IMR-90 (cell line): ENCODE measurements around the gene SPECC1L. TPM values are rescaled to one million over a fixed set of nuclear protein-coding genes. Genes with fewer than 3 reads are reported as not detected.

Source experiments
- ATAC-seq: fragments of 200-7000 bp; cut with Tn5 transposase; 2 replicates; pipeline ENCODE4 v1.9.1; 2020; ENCODE audit warnings: low read depth, mild to moderate bottlenecking, moderate library complexity
- BruUV-seq: library from RNA; stranded (reverse); fragments of 400-500 nt; replicated peaks from 2 replicates; lab custom pipeline; 2021; lab: Mats Ljungman, UMichigan
- CTCF ChIA-PET: fragments of 300-600 bp; formaldehyde crosslinking; extraction: SDS; loops from one replicate; lab custom pipeline; 2021; ENCODE audit warnings: antibody characterized with exemption; lab: Yijun Ruan, JAX
- POLR2A ChIA-PET: fragments of 300-600 bp; sonication (Branson Sonifier 250); formaldehyde crosslinking; loops from one replicate; lab custom pipeline; 2022; ENCODE audit warnings: antibody characterized with exemption; ENCODE audit not compliant: unreplicated experiment; lab: Charles Lee
- DNase-seq: peaks from one replicate; pipeline ENCODE4 v3.0.0; 2013
- H2AFZ ChIP-seq: replicated peaks from 2 replicates; pipeline ENCODE3; 2013; ENCODE audit warnings: low read length, mild to moderate bottlenecking; ENCODE audit not compliant: poor library complexity
- H2AK5ac ChIP-seq: 2 replicates; pipeline ENCODE4 v1.6.1; 2013; ENCODE audit warnings: low read depth, low read length, inconsistent platforms
- H2AK9ac ChIP-seq: replicated peaks from 2 replicates; pipeline ENCODE3; 2013; ENCODE audit warnings: mild to moderate bottlenecking, low read depth, low read length, moderate library complexity; ENCODE audit not compliant: poor library complexity
- H2BK120ac ChIP-seq: 2 replicates; pipeline ENCODE4 v1.6.1; 2013; ENCODE audit warnings: low read depth, low read length, inconsistent platforms
- H2BK15ac ChIP-seq: 3 replicates; pipeline ENCODE4 v1.6.1; 2013; ENCODE audit warnings: low read depth, low read length, inconsistent platforms
- H2BK20ac ChIP-seq: 2 replicates; pipeline ENCODE4 v1.6.1; 2013; ENCODE audit warnings: low read depth, mild to moderate bottlenecking, inconsistent platforms, low read length, moderate library complexity
- H2BK5ac ChIP-seq: 2 replicates; pipeline ENCODE4 v1.6.1; 2013; ENCODE audit warnings: mild to moderate bottlenecking, low read depth, low read length, inconsistent platforms; ENCODE audit not compliant: poor library complexity, severe bottlenecking
- H3K14ac ChIP-seq: replicated peaks from 2 replicates; pipeline ENCODE4 v1.6.1; 2013; ENCODE audit warnings: low read depth, low read length, inconsistent platforms
- H3K18ac ChIP-seq: 2 replicates; pipeline ENCODE4 v1.6.1; 2013; ENCODE audit warnings: low read depth, low read length, control low read depth
- H3K23ac ChIP-seq: 2 replicates; pipeline ENCODE4 v1.6.1; 2013; ENCODE audit warnings: low read depth, low read length, inconsistent platforms
- H3K27ac ChIP-seq: 2 replicates; pipeline ENCODE4 v1.5.1; 2013; ENCODE audit warnings: mild to moderate bottlenecking, control low read depth, low read length; ENCODE audit not compliant: insufficient read depth
- H3K27me3 ChIP-seq: 2 replicates; pipeline ENCODE4 v1.6.1; 2013; ENCODE audit warnings: low read length; ENCODE audit not compliant: control insufficient read depth, insufficient read depth
- H3K36me3 ChIP-seq: 2 replicates; pipeline ENCODE4 v1.6.1; 2013; ENCODE audit warnings: low read length, mixed read lengths; ENCODE audit not compliant: control insufficient read depth, insufficient read depth
- H3K4ac ChIP-seq: 2 replicates; pipeline ENCODE4 v1.6.1; 2013; ENCODE audit warnings: low read depth, low read length, inconsistent platforms
- H3K4me1 ChIP-seq: 2 replicates; pipeline ENCODE4 v1.6.1; 2013; ENCODE audit warnings: low read length, mixed read lengths; ENCODE audit not compliant: control insufficient read depth, insufficient read depth
- H3K4me2 ChIP-seq: 2 replicates; pipeline ENCODE4 v1.6.1; 2013; ENCODE audit warnings: low read depth, mild to moderate bottlenecking, control low read depth, low read length, moderate library complexity
- H3K4me3 ChIP-seq: 2 replicates; pipeline ENCODE4 v1.5.1; 2013; ENCODE audit warnings: low read depth, mild to moderate bottlenecking, control low read depth, low read length, moderate library complexity; ENCODE audit not compliant: insufficient read depth
- H3K56ac ChIP-seq: 2 replicates; pipeline ENCODE4 v1.6.1; 2013; ENCODE audit warnings: low read length, inconsistent platforms; ENCODE audit not compliant: insufficient read depth; ENCODE audit errors: extremely low read depth
- H3K79me1 ChIP-seq, 2 experiments: 2 replicates each; pipeline ENCODE4 v1.6.1; 2013; ENCODE audit warnings: low read length in 2 of 2, inconsistent platforms in 1 of 2, low read depth in 1 of 2
- H3K9ac ChIP-seq: 2 replicates; pipeline ENCODE4 v1.6.1; 2013; ENCODE audit warnings: low read depth, low read length, control low read depth
- H3K9me1 ChIP-seq: 2 replicates; pipeline ENCODE4 v1.6.1; 2013; ENCODE audit warnings: low read length, inconsistent platforms; ENCODE audit not compliant: insufficient read depth
- H3K9me3 ChIP-seq: 2 replicates; pipeline ENCODE4 v1.6.1; 2013; ENCODE audit warnings: low read length; ENCODE audit not compliant: control insufficient read depth, insufficient read depth
- H4K20me1 ChIP-seq: 2 replicates; pipeline ENCODE4 v1.6.1; 2013; ENCODE audit warnings: low read length, inconsistent platforms; ENCODE audit not compliant: insufficient read depth
- H4K5ac ChIP-seq: 2 replicates; pipeline ENCODE4 v1.6.1; 2013; ENCODE audit warnings: mild to moderate bottlenecking, low read depth, low read length, control low read depth
- H4K8ac ChIP-seq, 2 experiments: 2 replicates each; pipeline ENCODE4 v1.6.1; 2013; ENCODE audit warnings: low read depth in 2 of 2, low read length in 2 of 2, control low read depth in 1 of 2, inconsistent platforms in 1 of 2
- H4K91ac ChIP-seq: 2 replicates; pipeline ENCODE4 v1.6.1; 2013; ENCODE audit warnings: low read depth, low read length, inconsistent platforms; ENCODE audit not compliant: insufficient read depth
- BHLHE40 ChIP-seq: fragments of 150-350 bp; IDR thresholded peaks from 2 replicates; pipeline ENCODE4 v1.6.1; 2016; ENCODE audit warnings: mild to moderate bottlenecking, low read depth, low read length
- CEBPB ChIP-seq: IDR thresholded peaks from 2 replicates; pipeline ENCODE4 v1.6.1; 2012; ENCODE audit warnings: low read depth, low read length, improper control_type of control experiment
- CHD1 ChIP-seq: IDR thresholded peaks from 2 replicates; pipeline ENCODE4 v1.6.1; 2012; ENCODE audit warnings: low read depth, low read length, improper control_type of control experiment
- ELK1 ChIP-seq: fragments of 150-350 bp; IDR thresholded peaks from 2 replicates; pipeline ENCODE4 v1.6.1; 2016; ENCODE audit warnings: low read depth, mild to moderate bottlenecking, low read length, moderate library complexity, borderline replicate concordance
- FOS ChIP-seq: fragments of 150-350 bp; IDR thresholded peaks from 2 replicates; pipeline ENCODE4 v1.6.1; 2016; ENCODE audit warnings: low read depth, low read length
- MAFK ChIP-seq: IDR thresholded peaks from 2 replicates; pipeline ENCODE4 v1.6.1; 2012; ENCODE audit warnings: low read depth, low read length, improper control_type of control experiment
- MAZ ChIP-seq: IDR thresholded peaks from 2 replicates; pipeline ENCODE4 v1.6.1; 2012; ENCODE audit warnings: low read depth, mild to moderate bottlenecking, low read length, improper control_type of control experiment, moderate library complexity, borderline replicate concordance
- MXI1 ChIP-seq: IDR thresholded peaks from 2 replicates; pipeline ENCODE4 v1.6.1; 2012; ENCODE audit warnings: low read depth, mild to moderate bottlenecking, low read length, moderate library complexity, borderline replicate concordance
- NFE2L2 ChIP-seq: fragments of 150-350 bp; IDR thresholded peaks from 2 replicates; pipeline ENCODE4 v1.6.1; 2016; ENCODE audit warnings: low read depth, mild to moderate bottlenecking, low read length
- POLR2A ChIP-seq: IDR thresholded peaks from 2 replicates; pipeline ENCODE4 v1.6.1; 2012; ENCODE audit warnings: mild to moderate bottlenecking, low read depth, low read length
- RCOR1 ChIP-seq: IDR thresholded peaks from 2 replicates; pipeline ENCODE4 v1.6.1; 2012; ENCODE audit warnings: mild to moderate bottlenecking, low read length, improper control_type of control experiment; ENCODE audit not compliant: insufficient replicate concordance
- RFX5 ChIP-seq: IDR thresholded peaks from 2 replicates; pipeline ENCODE4 v1.8.0; 2012; ENCODE audit warnings: low read depth, mild to moderate bottlenecking, low read length, moderate library complexity
- WGBS, 2 experiments: methylation state at CpG; one replicate each; pipeline versions ENCODE4 v1.1.5 to v1.1.7; 2013; ENCODE audit warnings: missing lambda C conversion rate in 2 of 2; ENCODE audit not compliant: insufficient read length in 1 of 2; ENCODE audit errors: extremely low coverage in 2 of 2; 5-methylcytosine and 5-hydroxymethylcytosine counted together
- dilution Hi-C: fragments of 300-500 bp; cut with HindIII; formaldehyde crosslinking; loops from one replicate; pipeline ENCODE4 v1.14.3; 2018; ENCODE audit warnings: low sequenced_read_pairs; ENCODE audit not compliant: unreplicated experiment
- in situ Hi-C: fragments of 300-500 bp; cut with MboI; formaldehyde crosslinking; loops from 3 replicates; pipeline ENCODE4 v1.14.3; 2019; ENCODE audit warnings: low sequenced_read_pairs, inconsistent platforms, mixed read lengths
- intact Hi-C: fragments of 100-400 bp; cut with micrococcal nuclease; formaldehyde crosslinking; loops from 2 replicates; pipeline ENCODE4 v1.10.0; 2022
- polyA plus RNA-seq, 3 experiments: library from polyadenylated mRNA; depleted of rRNA; stranded (reverse); fragments of >200 nt; gene quantifications; 2 replicates each; pipeline ENCODE4 v1.2.3, GENCODE V29; 2012; ENCODE audit warnings: low replicate concordance in 1 of 3
- total RNA-seq: library from RNA; depleted of rRNA; stranded (reverse); fragments of >200 nt; gene quantifications from 2 replicates; pipeline ENCODE4 v1.2.3, GENCODE V29; 2012
- TF ChIP-seq, protein P1 (sequence below): conservative IDR thresholded peaks from 2 replicates; pipeline ENCODE4 v1.5.1; 2012; ENCODE audit warnings: mild to moderate bottlenecking, low read depth, low read length, improper control_type of control experiment
- TF ChIP-seq, protein P2 (sequence below): fragments of 150-350 bp; IDR thresholded peaks from 2 replicates; pipeline ENCODE4 v1.6.1; 2017; ENCODE audit warnings: mild to moderate bottlenecking, antibody characterized with exemption, low read length, low read depth

The SPECC1L gene
- total and polyA plus RNA-seq, 2 of the 4 experiments (the other 2 are of a cell fraction) = 18.7 to 44.1 TPM

- Histone ChIP-seq H4K20me1 (peaks cover 52% of the 10 kb centered on the region), H3K4ac (no peak overlapping the region), H3K4me1 (peaks cover 2% of the 10 kb centered on the region), H3K4me2 (no peak overlapping the region), H3K56ac (no peak overlapping the region), H2BK5ac (no peak overlapping the region), H3K9me1 (0 out of 2 replicates have a peak, but pooled peaks cover 4% of the 10 kb centered on the region), H4K91ac (no peak overlapping the region), H2BK120ac (no peak overlapping the region), H4K8ac (no peak overlapping the region), H2AK5ac (no peak overlapping the region), H3K27ac (no peak overlapping the region), H3K27me3 (no peaks in the 10 kb centered on the region), H3K79me1 (peaks cover 26 to 49% of the 10 kb centered on the region in 2 experiments), H3K9me3 (no peaks in the 10 kb centered on the region), H4K5ac (no peak overlapping the region), H3K23ac (no peak overlapping the region), H2BK15ac (no peak overlapping the region), H2AK9ac (no peak overlapping the region), H3K36me3 (peaks cover 31% of the 10 kb centered on the region), H2AFZ (no peak overlapping the region), H3K9ac (no peak overlapping the region), H3K4me3 (no peak overlapping the region), H2BK20ac (no peak overlapping the region), H3K14ac (no peak overlapping the region), H3K18ac (no peak overlapping the region)
- no peak for DNase-seq
- ChIA-PET POLR2A (no interaction called here), CTCF (interaction anchor here (0.6 to 2.0 kb wide), 2 partner anchors 34 to 199 kb away, joined by 7 to 9 read pairs; no protein-coding TSS in a partner anchor)
- no CpG with 5 or more reads among the region's 3 CpGs for WGBS, 2 experiments
- TF ChIP-seq MXI1 (no peak), RFX5 (no peak), MAFK (no peak), NFE2L2 (no peak), CHD1 (no peak), BHLHE40 (no peak), ELK1 (no peak), POLR2A (no peak), MAZ (no peak), FOS (no peak), RCOR1 (no peak), CEBPB (no peak)
- TF ChIP-seq, protein P1, sequence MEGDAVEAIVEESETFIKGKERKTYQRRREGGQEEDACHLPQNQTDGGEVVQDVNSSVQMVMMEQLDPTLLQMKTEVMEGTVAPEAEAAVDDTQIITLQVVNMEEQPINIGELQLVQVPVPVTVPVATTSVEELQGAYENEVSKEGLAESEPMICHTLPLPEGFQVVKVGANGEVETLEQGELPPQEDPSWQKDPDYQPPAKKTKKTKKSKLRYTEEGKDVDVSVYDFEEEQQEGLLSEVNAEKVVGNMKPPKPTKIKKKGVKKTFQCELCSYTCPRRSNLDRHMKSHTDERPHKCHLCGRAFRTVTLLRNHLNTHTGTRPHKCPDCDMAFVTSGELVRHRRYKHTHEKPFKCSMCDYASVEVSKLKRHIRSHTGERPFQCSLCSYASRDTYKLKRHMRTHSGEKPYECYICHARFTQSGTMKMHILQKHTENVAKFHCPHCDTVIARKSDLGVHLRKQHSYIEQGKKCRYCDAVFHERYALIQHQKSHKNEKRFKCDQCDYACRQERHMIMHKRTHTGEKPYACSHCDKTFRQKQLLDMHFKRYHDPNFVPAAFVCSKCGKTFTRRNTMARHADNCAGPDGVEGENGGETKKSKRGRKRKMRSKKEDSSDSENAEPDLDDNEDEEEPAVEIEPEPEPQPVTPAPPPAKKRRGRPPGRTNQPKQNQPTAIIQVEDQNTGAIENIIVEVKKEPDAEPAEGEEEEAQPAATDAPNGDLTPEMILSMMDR = no peak
- TF ChIP-seq, protein P2, sequence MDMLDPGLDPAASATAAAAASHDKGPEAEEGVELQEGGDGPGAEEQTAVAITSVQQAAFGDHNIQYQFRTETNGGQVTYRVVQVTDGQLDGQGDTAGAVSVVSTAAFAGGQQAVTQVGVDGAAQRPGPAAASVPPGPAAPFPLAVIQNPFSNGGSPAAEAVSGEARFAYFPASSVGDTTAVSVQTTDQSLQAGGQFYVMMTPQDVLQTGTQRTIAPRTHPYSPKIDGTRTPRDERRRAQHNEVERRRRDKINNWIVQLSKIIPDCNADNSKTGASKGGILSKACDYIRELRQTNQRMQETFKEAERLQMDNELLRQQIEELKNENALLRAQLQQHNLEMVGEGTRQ = no peak
- intact Hi-C loops = no loop called here
- dilution Hi-C loops = no loop called here
- no peak for ATAC-seq
- BruUV-seq = no TSS peak
- in situ Hi-C loops = loop anchor here (5.0 kb wide), 1 partner anchor 199 kb away; no protein-coding TSS in a partner anchor
Observed at GRCh38 chr22:24323695-24324094, 53.1 kb downstream of the SPECC1L start.
